ENCODE measurements around the gene NHERF1. TPM values are rescaled to one million over a fixed set of nuclear protein-coding genes. Genes with fewer than 3 reads are reported as not detected.

Gene NHERF1
- total and polyA plus RNA-seq, 2 of the 8 experiments (the other 6 are each of a cell fraction or from before 2014, with no cell fraction given) = 92.9 to 99.2 TPM

GRCh38 chr17:74800531-74800930 lies 52.1 kb downstream of the NHERF1 start:
- Histone ChIP-seq H2BK15ac (ENCODE audit: low read length) (no peak overlapping the region), H3K18ac (ENCODE audit: extremely low read depth, low read length) (no peak overlapping the region), H3K27ac (ENCODE audit: low read depth, low read length) (no peak overlapping the region), H3K56ac (replicated peaks; ENCODE audit: insufficient read length, low read depth, low read length) (no peak overlapping the region), H2BK5ac (ENCODE audit: low read depth, low read length) (no peak overlapping the region), H2BK12ac (ENCODE audit: low read depth, low read length) (no peak overlapping the region), H3K9me3 (ENCODE audit: insufficient read depth in 2 of 2, low read depth in 1 of 2, low read length in 1 of 2) (no peaks in the 10 kb centered on the region), H3K23ac (ENCODE audit: insufficient read length) (no peak overlapping the region), H3K36me3 (ENCODE audit: control insufficient read depth in 2 of 4, insufficient read depth in 4 of 4, low read length in 3 of 4) (peaks cover 0 to 22% (median 2%) of the 10 kb centered on the region in 4 experiments; a peak in 6 of 8 replicates), H3K23me2 (ENCODE audit: low read depth, low read length) (no peaks in the 10 kb centered on the region), H3K14ac (ENCODE audit: insufficient read length) (no peak overlapping the region), H2AK5ac (ENCODE audit: low read depth, low read length) (no peak overlapping the region), H4K91ac (replicated peaks; ENCODE audit: insufficient read length, low read length) (no peak overlapping the region), H2BK120ac (replicated peaks; ENCODE audit: low read depth, low read length) (no peak overlapping the region), H3K79me2 (ENCODE audit: control insufficient read depth in 1 of 2, insufficient read depth in 2 of 2, low read length in 2 of 2) (no peaks in the 10 kb centered on the region), H3K79me1 (ENCODE audit: low read depth, low read length) (no peaks in the 10 kb centered on the region), H3K9ac (replicated peaks in 1 of 4; ENCODE audit: extremely low read depth in 1 of 4, low read depth in 3 of 4, low read length in 3 of 4) (no peak overlapping the region), H3K4me1 (replicated peaks in 1 of 4; ENCODE audit: control insufficient read depth in 3 of 4, insufficient read depth in 4 of 4, low read length in 3 of 4) (no peaks in the 10 kb centered on the region; a peak in 1 of 7 replicates), H2AFZ (ENCODE audit: low read length) (no peak overlapping the region), H4K8ac (ENCODE audit: extremely low read depth, insufficient read depth, low read length) (no peak overlapping the region), H4K20me1 (replicated peaks in 1 of 2; ENCODE audit: control insufficient read depth in 1 of 2, insufficient read depth in 2 of 2, low read length in 2 of 2) (peaks cover 3 to 18% of the 10 kb centered on the region in 2 experiments), H4K5ac (ENCODE audit: insufficient read length, low read depth, low read length) (no peak overlapping the region), H3K27me3 (replicated peaks in 1 of 4; ENCODE audit: control insufficient read depth in 3 of 4, extremely low read depth in 1 of 4, insufficient read depth in 3 of 4, low read length in 3 of 4) (no peaks in the 10 kb centered on the region), H2BK20ac (ENCODE audit: low read length) (no peak overlapping the region), H3K4ac (replicated peaks; ENCODE audit: insufficient read length, low read depth, low read length) (no peak overlapping the region), H3K4me3 (ENCODE audit: extremely low read depth in 1 of 4, insufficient read depth in 2 of 4, low read depth in 3 of 4, low read length in 4 of 4) (no peak overlapping the region), H3K4me2 (ENCODE audit: insufficient read depth in 1 of 2, low read depth in 2 of 2, low read length in 2 of 2) (no peak overlapping the region)
- ChIA-PET CTCF (ENCODE audit: partially characterized antibody) (interaction anchor here (1.0 to 99.6 kb wide), 3 partner anchors 9 to 43 kb away, joined by 4 to 2981 read pairs (median 5); partner anchors contain the start of genes FDXR and GRIN2C), POLR2A (ENCODE audit: partially characterized antibody) (no interaction called here)
- DNase-seq (ENCODE audit: low read depth in 1 of 2, low spot score in 2 of 2) (no peak), FAIRE-seq (no peak)
- TF ChIP-seq SIX5 (IDR thresholded peaks at IDR 0.05; ENCODE audit: low read depth, low read length) = no peak
- no peak for TF ChIP-seq JUND (IDR thresholded peaks at IDR 0.05; ENCODE audit: low read length)
- no peak for TF ChIP-seq NRF1 (IDR thresholded peaks at IDR 0.05; ENCODE audit: low read depth, low read length)
- TF ChIP-seq ZNF274 (IDR thresholded peaks at IDR 0.05; ENCODE audit: borderline replicate concordance, extremely low read depth, low read length) = no peak
- TF ChIP-seq MAX (IDR thresholded peaks at IDR 0.05) = no peak
- no peak for TF ChIP-seq POLR2AphosphoS5 (IDR thresholded peaks at IDR 0.05; ENCODE audit: low read depth, low read length)
- no peak for TF ChIP-seq BACH1 (IDR thresholded peaks at IDR 0.05; ENCODE audit: low read length)
- TF ChIP-seq RNF2 (IDR thresholded peaks at IDR 0.05; ENCODE audit: borderline replicate concordance, low read depth, low read length, missing control alignments, poor library complexity, severe bottlenecking) = no peak
- TF ChIP-seq CHD2 (IDR thresholded peaks at IDR 0.05; ENCODE audit: low read length) = no peak
- 76% methylated on average over 7 of the region's 7 CpGs; no CpG with 5 or more reads in 1 of the 2 experiments for WGBS, 2 experiments (ENCODE audit: extremely low coverage in 1 of 2, insufficient coverage in 1 of 2, insufficient read length in 1 of 2, insufficient replicate concordance in 2 of 2, low coverage in 1 of 2, low lambda C conversion rate in 2 of 2, missing lambda C conversion rate in 1 of 2)

All from H1 (cell line).